HFF-Myc (cell line): ENCODE results near the gene RSU1.

Source experiments
- DNase-seq: peaks from one replicate; pipeline ENCODE4 v3.0.0-alpha.2; 2011; ENCODE audit warnings: low read depth; ENCODE audit errors: extremely low read depth
- H3K4me3 ChIP-seq: replicated peaks from 2 replicates; pipeline ENCODE4 v1.5.1; 2011; ENCODE audit warnings: low read depth, mild to moderate bottlenecking, control low read depth, low read length
- CTCF ChIP-seq: IDR thresholded peaks from 2 replicates; pipeline ENCODE4 v1.5.1; 2012; ENCODE audit warnings: mild to moderate bottlenecking, low read depth, low read length, control low read depth; ENCODE audit errors: missing control alignments

The RSU1 gene

DNA sequence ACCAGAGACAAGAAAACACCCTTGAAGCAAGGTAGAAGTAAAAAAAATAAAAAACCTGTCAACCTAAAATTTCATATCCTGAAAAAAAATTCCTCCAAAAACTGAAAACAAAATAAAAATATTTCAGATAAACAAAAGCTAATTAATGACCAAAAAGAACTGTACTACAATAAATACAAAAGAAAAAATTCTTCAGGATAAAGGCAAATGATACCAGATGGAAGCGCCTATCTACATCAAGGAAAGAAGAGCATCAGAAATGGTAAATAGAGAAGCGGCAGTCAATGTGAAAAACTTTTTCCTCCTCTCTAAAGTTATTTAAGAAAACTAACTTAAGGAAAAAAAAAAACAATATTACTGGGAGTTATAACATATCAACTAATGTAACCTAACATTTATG is 79.8 kb downstream of the RSU1 start:
- no peak for DNase-seq
- no peak for TF ChIP-seq CTCF
- H3K4me3 ChIP-seq: no peak overlapping the region

DNA sequence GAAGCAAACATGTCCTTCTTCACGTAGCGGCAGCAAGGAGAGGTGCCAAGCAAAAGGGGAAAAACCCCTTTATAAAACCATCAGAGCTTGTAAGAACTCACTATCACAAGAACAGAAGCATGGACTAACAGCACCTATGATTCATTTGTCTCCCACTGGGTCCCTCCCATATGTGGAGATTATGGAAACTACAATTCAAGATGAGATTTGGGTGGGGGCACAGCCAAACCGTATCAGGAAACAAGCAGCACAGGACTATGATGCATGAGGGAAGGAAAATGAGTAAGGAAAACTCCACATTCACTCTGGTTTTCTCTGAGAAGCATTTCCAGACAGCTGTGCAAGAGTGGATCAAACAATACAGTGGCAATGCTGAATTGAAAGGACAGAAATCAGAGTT is 81.6 kb downstream of the RSU1 start:
- DNase-seq: no peak
- no peak for TF ChIP-seq CTCF
- H3K4me3 ChIP-seq: no peak overlapping the region

DNA sequence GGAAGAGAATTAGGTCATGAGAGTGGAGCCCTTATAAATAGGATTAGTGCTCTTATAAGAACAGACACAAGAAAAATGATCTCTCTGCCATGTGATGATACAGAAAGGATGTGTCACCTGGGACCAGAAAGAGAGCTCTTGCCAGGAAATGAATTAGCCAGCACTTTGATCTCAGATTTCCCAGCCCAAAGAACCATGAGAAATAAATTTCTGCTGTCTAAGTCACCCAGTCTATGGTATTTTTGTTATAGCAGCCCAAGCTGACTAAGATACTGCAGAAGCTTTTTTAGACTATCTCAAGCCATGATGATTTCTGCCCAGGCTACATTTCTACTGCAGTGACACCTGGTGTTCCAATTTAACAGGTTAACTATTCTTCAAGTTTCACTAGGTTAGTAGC is 84.8 kb downstream of the RSU1 start:
- peak; percentile 4 for DNase-seq
- TF ChIP-seq CTCF: no peak
- H3K4me3 ChIP-seq: no peak overlapping the region

DNA sequence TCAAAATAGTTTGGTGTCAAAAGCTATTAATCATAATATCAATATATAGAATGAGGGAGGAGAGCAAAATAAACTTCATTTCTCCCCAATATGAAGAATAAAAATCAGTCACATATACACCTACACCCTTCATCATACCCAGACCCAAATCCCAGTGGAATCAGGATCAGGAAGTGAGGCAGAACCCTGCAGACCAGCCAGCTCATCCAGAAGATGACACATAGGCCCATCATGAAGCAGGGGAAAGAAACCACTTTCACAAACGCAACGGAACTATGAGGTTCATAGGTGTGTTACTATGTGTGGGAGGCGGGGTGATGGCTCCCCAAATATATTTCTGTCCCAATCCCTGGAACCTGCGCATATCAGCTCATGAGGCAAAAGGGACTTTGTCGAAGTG is 89.0 kb downstream of the RSU1 start:
- no peak overlapping the region for H3K4me3 ChIP-seq
- no peak for TF ChIP-seq CTCF
- no peak for DNase-seq

DNA sequence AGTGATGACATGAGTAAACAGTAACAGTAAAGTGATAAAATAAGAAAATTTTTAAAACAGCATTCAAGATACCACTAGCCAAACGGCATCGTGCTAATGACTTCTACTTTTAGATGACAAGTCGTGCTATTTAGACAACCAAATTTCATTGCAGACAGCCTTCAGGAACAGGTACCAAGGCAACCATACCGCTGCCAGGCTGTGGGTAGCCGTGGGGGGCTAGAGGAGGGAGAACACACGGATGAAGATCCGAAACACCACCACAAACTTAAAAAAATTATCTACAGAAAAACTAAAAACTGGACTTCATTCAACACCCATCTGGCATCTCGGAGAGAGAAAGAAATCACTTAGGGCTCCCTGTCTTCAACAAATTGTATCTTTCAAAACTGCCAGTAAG is 89.6 kb downstream of the RSU1 start:
- no peak for TF ChIP-seq CTCF
- H3K4me3 ChIP-seq: no peak overlapping the region
- DNase-seq: no peak

GRCh38 chr10:16724509-16724908 is 92.7 kb downstream of the RSU1 start:
- no peak overlapping the region for H3K4me3 ChIP-seq
- no peak for TF ChIP-seq CTCF
- DNase-seq: no peak

DNA sequence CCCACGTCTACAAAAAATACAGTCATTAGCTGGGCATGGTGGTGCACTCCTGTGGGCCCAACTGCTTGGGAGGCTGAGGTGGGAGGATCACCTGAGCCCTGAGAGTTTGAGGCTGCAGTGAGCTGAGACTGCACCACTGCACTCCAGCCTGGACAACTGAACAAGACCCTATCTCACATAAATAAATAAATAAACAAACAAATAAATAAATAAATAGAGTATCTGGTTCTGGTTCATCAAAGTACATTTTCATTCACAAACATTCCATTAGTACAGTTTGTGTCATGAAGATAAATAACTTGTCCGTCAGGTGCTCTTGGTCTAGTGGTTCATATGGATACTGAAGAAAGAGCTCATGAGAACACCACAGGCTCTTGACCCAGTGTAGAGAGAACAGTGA is 96.4 kb downstream of the RSU1 start:
- TF ChIP-seq CTCF: no peak
- no peak overlapping the region for H3K4me3 ChIP-seq

More for the DNA sequence above, 96.4 kb downstream of the RSU1 start:
- DNase-seq: no peak
